Activated T-helper 2 cell treated with anti-CD3 and anti-CD28 coated beads, Interferon-gamma antibody, Interleukin-2, Interleukin-4, amounts not matched to agents 10 μg/mL and 5 μg/mL and 100 μg/mL, durations not matched to agents 14 hours and 24 hours and 36 hours (primary cell): ENCODE measurements around the gene CSPG4. TPM values are rescaled to one million over a fixed set of nuclear protein-coding genes. Genes with fewer than 3 reads are reported as not detected.
"Not testable (repeated sequence)": the region's sequence is repeated elsewhere in the genome, so short reads cannot be mapped to it uniquely, and the experiment has no call there.

Experiments used
- DNase-seq: peaks from one replicate; pipeline ENCODE4 v3.0.0; 2021; ENCODE audit warnings: low spot score
- H3K27ac Mint-ChIP-seq: one replicate; pipeline ENCODE4 v1.8.0; 2021; ENCODE audit warnings: mixed read lengths
- H3K27me3 Mint-ChIP-seq: one replicate; pipeline ENCODE4 v1.8.0; 2021; ENCODE audit warnings: low read depth, mixed read lengths
- H3K36me3 Mint-ChIP-seq: one replicate; pipeline ENCODE4 v1.8.0; 2021; ENCODE audit warnings: low read depth, mixed read lengths
- H3K4me1 Mint-ChIP-seq: one replicate; pipeline ENCODE4 v1.8.0; 2021; ENCODE audit warnings: low read depth, mixed read lengths
- H3K4me3 Mint-ChIP-seq: one replicate; pipeline ENCODE4 v1.8.0; 2021; ENCODE audit warnings: low read depth, mild to moderate bottlenecking, moderate library complexity, mixed read lengths
- H3K9me3 Mint-ChIP-seq: one replicate; pipeline ENCODE4 v1.8.0; 2021; ENCODE audit warnings: mixed read lengths
- intact Hi-C: fragments of 100-400 bp; cut with micrococcal nuclease; formaldehyde crosslinking; loops from one replicate; pipeline ENCODE4 v1.15.1; 2023
- total RNA-seq: library from RNA; stranded (reverse); gene quantifications from 2 replicates; pipeline ENCODE4 v1.2.3, GENCODE V29; 2022

The CSPG4 gene
- total RNA-seq, 1 donor from 2014 or later, result 0.02 TPM

DNA sequence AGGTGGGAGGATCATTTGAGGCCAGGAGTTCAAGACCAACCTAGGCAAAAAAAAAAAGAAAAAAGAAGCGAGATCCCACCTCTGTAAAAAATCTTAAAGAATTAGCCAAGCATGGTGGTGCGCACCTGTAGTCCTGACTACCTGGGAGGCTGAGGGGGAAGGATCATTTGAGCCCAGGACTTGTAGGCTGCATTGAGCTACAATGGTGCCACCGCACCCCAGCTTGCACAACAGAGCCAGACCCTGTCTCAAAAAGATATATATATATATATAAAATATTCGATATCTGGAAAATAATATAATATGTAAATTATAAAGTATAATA, 71.5 kb downstream of the CSPG4 start:
- Mint-ChIP-seq H3K9me3 (no peaks in the 10 kb centered on the region), H3K27me3 (peaks cover 2% of the 10 kb centered on the region), H3K27ac (peak overlapping the region; percentile 93), H3K4me1 (peaks cover 29% of the 10 kb centered on the region), H3K36me3 (peaks cover 28% of the 10 kb centered on the region), H3K4me3 (peak overlapping the region; percentile 92)
- DNase-seq, result no peak
- intact Hi-C loops, result loop anchor here (1.0 to 10.0 kb wide), 5 partner anchors 34 to 264 kb away; partner anchors contain the start of genes FBXO22 and PTPN9

DNA sequence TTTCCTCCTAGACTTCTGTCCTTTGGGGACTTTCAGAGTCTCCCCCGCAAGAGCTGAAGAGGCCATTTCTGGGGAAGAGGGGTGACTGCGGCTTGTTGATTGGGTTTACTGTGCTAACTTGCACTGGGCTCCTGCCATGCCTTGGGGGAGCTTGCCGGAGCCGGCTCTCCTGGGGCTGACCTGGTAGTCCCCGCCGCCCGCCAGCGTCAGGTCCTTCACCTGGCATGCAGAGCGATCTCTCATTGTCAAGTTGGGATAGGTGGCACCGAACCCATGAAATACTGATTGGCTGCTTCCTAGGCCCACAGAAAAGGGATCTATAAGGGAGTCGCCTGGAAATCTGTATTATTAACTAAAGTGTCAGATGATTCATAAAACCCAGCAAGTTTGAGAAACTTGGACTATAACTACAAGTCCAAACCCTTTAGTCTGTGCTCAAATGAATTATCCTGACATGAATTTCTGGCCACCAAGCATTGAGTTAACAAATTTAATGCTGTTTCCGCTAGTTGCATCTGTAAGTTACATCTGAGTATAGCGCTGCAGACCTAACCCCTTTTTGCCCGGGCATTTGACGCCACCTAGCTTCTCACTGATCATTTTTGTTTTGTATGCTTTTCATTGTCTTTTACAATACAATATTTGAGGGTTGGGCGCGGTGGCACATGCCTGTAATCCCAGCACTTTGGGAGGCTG, 72.0 kb downstream of the CSPG4 start:
- peaks cover 31% of the 10 kb centered on the region for H3K4me1 Mint-ChIP-seq
- peak; percentile 62 for DNase-seq
- peaks cover 2% of the 10 kb centered on the region for H3K27me3 Mint-ChIP-seq
- peaks cover 28% of the 10 kb centered on the region for H3K36me3 Mint-ChIP-seq
- H3K4me3 Mint-ChIP-seq, result peak overlapping the region; percentile 92
- H3K9me3 Mint-ChIP-seq, result no peaks in the 10 kb centered on the region
- intact Hi-C loops, result loop anchor here (1.0 to 10.0 kb wide), 8 partner anchors 15 to 272 kb away; partner anchors contain the start of genes FBXO22, MAN2C1, PTPN9 and SIN3A
- H3K27ac Mint-ChIP-seq, result peak overlapping the region; percentile 93

GRCh38 chr15:75639709-75640482, 72.8 kb downstream of the CSPG4 start, which contains the start of gene IMP3:
IMP3 (minus strand) TSS chr15:75640224; CDS start chr15:75640168, 56 bp downstream.
- intact Hi-C loops, result loop anchor here (1.0 to 10.0 kb wide), 7 partner anchors 15 to 272 kb away; partner anchors contain the start of genes FBXO22, MAN2C1, PTPN9 and SIN3A
- Mint-ChIP-seq H3K4me1 (peaks cover 31% of the 10 kb centered on the region), H3K27me3 (peaks cover 2% of the 10 kb centered on the region), H3K4me3 (peak within 1 kb of the TSS; percentile 92), H3K36me3 (peaks cover 28% of the 10 kb centered on the region), H3K27ac (peak within 1 kb of the TSS; percentile 93), H3K9me3 (no peaks in the 10 kb centered on the region)
- peak; percentile 95 for DNase-seq

DNA sequence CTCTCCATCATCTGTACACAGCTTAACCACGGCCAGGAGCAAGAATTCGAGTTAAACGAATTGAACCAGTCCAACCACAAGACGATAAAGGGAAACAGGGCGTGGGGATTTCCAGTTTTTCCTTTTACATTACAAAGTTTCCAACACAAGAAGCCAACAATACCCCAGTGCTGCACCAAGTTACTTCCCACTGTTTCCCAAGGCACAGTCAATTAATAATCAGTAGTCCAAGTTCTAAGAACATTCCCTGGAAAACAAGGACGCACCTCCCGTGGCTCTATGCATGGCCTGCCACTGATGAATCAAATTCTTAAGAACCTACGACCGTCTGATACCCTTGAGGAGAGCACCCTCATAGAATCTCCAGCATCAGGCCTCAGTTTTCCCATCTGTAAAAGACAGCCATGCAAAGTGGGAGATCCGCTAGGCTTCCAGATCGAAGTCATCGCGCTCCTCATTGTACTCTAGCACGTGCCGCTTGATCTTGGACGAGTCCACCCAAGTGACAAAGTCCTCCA, 73.4 kb downstream of the CSPG4 start:
- intact Hi-C loops, result no loop called here
- no peaks in the 10 kb centered on the region for H3K9me3 Mint-ChIP-seq
- peaks cover 2% of the 10 kb centered on the region for H3K27me3 Mint-ChIP-seq
- H3K4me1 Mint-ChIP-seq, result peaks cover 29% of the 10 kb centered on the region
- H3K27ac Mint-ChIP-seq, result peak overlapping the region; percentile 93
- peaks cover 28% of the 10 kb centered on the region for H3K36me3 Mint-ChIP-seq
- no peak for DNase-seq
- H3K4me3 Mint-ChIP-seq, result peak overlapping the region; percentile 92

- Mint-ChIP-seq H3K4me3 (peak overlapping the region; percentile 92), H3K27ac (no peak overlapping the region), H3K36me3 (peaks cover 28% of the 10 kb centered on the region), H3K4me1 (peaks cover 29% of the 10 kb centered on the region), H3K27me3 (peaks cover 2% of the 10 kb centered on the region), H3K9me3 (no peaks in the 10 kb centered on the region)
- intact Hi-C loops, result no loop called here
- no peak for DNase-seq
Observed at GRCh38 chr15:75637245-75638009, 75.2 kb downstream of the CSPG4 start.

DNA sequence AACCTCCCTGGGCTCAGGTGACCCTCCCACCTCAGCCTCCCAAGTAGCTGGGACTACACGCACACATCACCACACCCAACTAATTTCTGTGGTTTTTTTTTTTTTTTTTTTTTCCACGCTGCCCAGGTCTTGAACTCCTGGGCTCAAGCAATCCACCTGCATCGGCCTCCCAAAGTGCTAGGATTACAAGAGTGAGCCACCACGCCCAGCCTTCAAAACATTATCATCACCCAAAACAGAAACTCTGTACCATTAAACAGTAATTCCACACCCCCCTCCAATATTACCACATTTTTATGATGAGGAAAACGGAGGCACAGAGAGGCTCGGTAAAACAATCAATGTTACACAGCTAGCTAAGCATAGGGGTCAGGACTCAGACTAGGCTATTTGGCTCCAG, 76.6 kb downstream of the CSPG4 start:
- H3K4me3 Mint-ChIP-seq, result no peak overlapping the region
- no peaks in the 10 kb centered on the region for H3K9me3 Mint-ChIP-seq
- intact Hi-C loops, result no loop called here
- DNase-seq, result no peak
- no peaks in the 10 kb centered on the region for H3K27me3 Mint-ChIP-seq
- H3K36me3 Mint-ChIP-seq, result peaks cover 28% of the 10 kb centered on the region
- peaks cover 25% of the 10 kb centered on the region for H3K4me1 Mint-ChIP-seq
- H3K27ac Mint-ChIP-seq, result no peak overlapping the region

DNA sequence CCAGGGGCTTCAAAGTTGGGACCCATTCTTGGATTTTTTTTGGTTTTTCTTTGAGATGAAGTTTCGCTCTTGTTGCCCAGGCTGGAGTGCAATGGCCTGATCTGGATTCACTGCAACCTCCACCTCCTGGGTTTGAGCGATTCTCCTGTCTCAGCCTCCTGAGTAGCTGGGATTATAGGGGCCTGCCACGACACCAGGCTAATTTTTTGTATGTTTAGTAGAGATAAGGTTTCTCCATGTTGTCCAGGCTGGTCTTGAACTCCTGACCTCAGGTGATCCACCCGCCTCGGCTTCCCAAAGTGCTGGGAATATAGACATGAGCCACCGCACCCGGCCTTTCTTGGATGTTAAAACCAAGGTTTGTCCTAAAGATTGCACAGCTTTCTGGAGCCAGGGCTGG, 78.7 kb downstream of the CSPG4 start:
- intact Hi-C loops, H3K27ac Mint-ChIP-seq, H3K27me3 Mint-ChIP-seq, H3K4me3 Mint-ChIP-seq, H3K9me3 Mint-ChIP-seq, DNase-seq: not testable (repeated sequence)
- peaks cover 22% of the 10 kb centered on the region for H3K36me3 Mint-ChIP-seq
- peaks cover 18% of the 10 kb centered on the region for H3K4me1 Mint-ChIP-seq

DNA sequence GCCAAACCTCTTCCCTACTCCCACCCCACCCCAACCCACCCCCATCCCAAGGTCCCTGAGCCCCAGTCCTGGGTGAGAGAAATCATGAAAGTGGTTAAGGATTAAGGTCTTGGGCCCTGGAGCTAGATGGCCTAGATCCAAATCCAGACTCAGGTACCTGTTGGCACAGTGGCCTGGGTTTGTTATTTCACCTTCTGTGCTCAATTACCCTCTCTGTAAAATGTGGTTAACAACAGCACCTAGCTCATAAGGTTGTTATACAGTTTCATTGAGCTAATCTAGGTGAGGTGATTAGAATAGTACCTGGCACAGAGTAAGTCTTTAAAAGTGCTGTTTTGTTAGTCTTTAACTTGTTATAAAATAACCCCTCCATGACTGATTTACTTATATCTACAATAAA, 80.7 kb downstream of the CSPG4 start:
- H3K9me3 Mint-ChIP-seq, result no peaks in the 10 kb centered on the region
- H3K27me3 Mint-ChIP-seq, result no peaks in the 10 kb centered on the region
- DNase-seq, result no peak
- peaks cover 2% of the 10 kb centered on the region for H3K36me3 Mint-ChIP-seq
- H3K27ac Mint-ChIP-seq, result no peak overlapping the region
- H3K4me1 Mint-ChIP-seq, result peaks cover 11% of the 10 kb centered on the region
- intact Hi-C loops, result no loop called here
- H3K4me3 Mint-ChIP-seq, result no peak overlapping the region

- Mint-ChIP-seq H3K36me3 (peaks cover 14% of the 10 kb centered on the region), H3K4me3 (peak within 1 kb of the TSS; percentile 92), H3K4me1 (peaks cover 33% of the 10 kb centered on the region), H3K27ac (peak within 1 kb of the TSS; percentile 97), H3K9me3 (no peaks in the 10 kb centered on the region), H3K27me3 (no peaks in the 10 kb centered on the region)
- intact Hi-C loops, result loop anchor here (1.0 to 10.0 kb wide), 6 partner anchors 15 to 841 kb away; partner anchors contain the start of genes CSK, IMP3, MAN2C1 and PTPN9
- peak; percentile 88 for DNase-seq
Observed at GRCh38 chr15:75625542-75626347, 86.9 kb downstream of the CSPG4 start, which contains the start of gene SNUPN. SNUPN (minus strand) TSS chr15:75625725; CDS start chr15:75621051, 4,674 bp downstream.
